Measurements from ENCODE around the gene MSH6.

MSH6 gene

DNA sequence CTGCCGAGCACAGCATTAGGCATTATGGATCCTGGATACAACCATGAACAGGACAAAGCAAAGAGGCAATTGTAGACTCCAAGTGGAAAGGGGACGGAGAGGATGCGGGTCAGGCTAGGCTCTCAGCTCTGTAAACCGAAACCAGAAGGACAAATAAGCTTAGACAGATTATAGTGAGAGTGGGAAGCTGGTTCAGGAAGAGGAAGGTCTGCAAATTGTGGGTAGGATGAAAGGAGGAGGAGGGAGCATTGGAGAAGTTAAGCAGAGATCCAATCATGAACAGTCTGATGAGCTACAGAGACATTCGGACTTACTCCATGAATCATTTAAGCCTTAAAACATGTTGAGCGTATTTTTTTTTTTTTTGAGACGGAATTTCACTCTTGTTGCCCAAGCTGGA, 3.0 kb downstream of the MSH6 start:
- H3K9me3 ChIP-seq (ENCODE audit: insufficient read depth, low read depth, low read length) = no peaks in the 10 kb centered on the region
- H3K36me3 ChIP-seq (ENCODE audit: insufficient read depth, low read depth, low read length) = peaks cover 42% of the 10 kb centered on the region
- H3K27me3 ChIP-seq (ENCODE audit: insufficient read depth, low read length) = no peaks in the 10 kb centered on the region
- H3K9ac ChIP-seq (ENCODE audit: low read depth, low read length) = no peak overlapping the region
- no peak overlapping the region for H3K27ac ChIP-seq (ENCODE audit: low read length)
- peaks cover 9% of the 10 kb centered on the region; the same call in 1 of the 2 replicates for H3K4me1 ChIP-seq (ENCODE audit: insufficient read depth, low read length)
- peak overlapping the region; percentile 73 for H3K4me3 ChIP-seq (ENCODE audit: low read length)

DNA sequence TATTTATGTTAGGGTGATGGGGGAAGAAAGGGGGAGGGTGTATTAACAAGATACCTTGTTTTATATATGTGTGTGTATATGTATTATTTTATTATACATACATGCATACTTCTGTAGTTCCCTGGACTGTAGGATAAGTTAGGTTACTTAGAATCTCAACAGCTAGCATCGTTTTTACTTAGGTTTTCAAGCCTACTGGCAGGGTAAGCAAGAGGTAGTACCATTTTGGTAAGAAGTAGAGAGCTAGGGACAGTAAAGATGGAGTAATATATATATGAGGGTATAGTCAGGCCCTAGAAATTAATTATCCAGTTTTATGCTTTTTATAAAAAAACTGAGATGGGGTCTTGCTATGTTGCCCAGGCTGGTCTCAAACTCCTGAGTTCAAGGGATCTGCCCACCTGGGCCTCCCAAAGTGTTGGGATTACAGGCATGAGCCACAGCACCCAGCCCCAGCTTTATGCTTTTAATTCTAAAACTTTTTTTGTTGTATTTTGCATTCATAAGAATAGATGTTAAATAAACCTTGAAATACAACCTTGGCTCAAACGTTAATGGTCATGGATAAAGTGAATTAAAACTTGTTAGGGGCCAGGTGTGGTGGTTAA, 13.2 kb downstream of the MSH6 start:
- Histone ChIP-seq H3K27ac (ENCODE audit: low read length) (no peak overlapping the region), H3K27me3 (ENCODE audit: insufficient read depth, low read length) (no peaks in the 10 kb centered on the region), H3K4me1 (ENCODE audit: insufficient read depth, low read length) (no peaks in the 10 kb centered on the region), H3K9me3 (ENCODE audit: insufficient read depth, low read depth, low read length) (no peaks in the 10 kb centered on the region), H3K4me3 (ENCODE audit: low read length) (no peak overlapping the region), H3K9ac (ENCODE audit: low read depth, low read length) (no peak overlapping the region), H3K36me3 (ENCODE audit: insufficient read depth, low read depth, low read length) (peaks cover 86% of the 10 kb centered on the region)

DNA sequence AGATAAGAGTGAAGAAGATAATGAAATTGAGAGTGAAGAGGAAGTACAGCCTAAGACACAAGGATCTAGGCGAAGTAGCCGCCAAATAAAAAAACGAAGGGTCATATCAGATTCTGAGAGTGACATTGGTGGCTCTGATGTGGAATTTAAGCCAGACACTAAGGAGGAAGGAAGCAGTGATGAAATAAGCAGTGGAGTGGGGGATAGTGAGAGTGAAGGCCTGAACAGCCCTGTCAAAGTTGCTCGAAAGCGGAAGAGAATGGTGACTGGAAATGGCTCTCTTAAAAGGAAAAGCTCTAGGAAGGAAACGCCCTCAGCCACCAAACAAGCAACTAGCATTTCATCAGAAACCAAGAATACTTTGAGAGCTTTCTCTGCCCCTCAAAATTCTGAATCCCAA, 15.7 kb downstream of the MSH6 start:
- H3K4me3 ChIP-seq (ENCODE audit: low read length) = no peak overlapping the region
- peaks cover 96% of the 10 kb centered on the region for H3K36me3 ChIP-seq (ENCODE audit: insufficient read depth, low read depth, low read length)
- H3K27me3 ChIP-seq (ENCODE audit: insufficient read depth, low read length) = no peaks in the 10 kb centered on the region
- no peaks in the 10 kb centered on the region for H3K4me1 ChIP-seq (ENCODE audit: insufficient read depth, low read length)
- H3K9me3 ChIP-seq (ENCODE audit: insufficient read depth, low read depth, low read length) = no peaks in the 10 kb centered on the region
- H3K27ac ChIP-seq (ENCODE audit: low read length) = no peak overlapping the region
- H3K9ac ChIP-seq (ENCODE audit: low read depth, low read length) = no peak overlapping the region

DNA sequence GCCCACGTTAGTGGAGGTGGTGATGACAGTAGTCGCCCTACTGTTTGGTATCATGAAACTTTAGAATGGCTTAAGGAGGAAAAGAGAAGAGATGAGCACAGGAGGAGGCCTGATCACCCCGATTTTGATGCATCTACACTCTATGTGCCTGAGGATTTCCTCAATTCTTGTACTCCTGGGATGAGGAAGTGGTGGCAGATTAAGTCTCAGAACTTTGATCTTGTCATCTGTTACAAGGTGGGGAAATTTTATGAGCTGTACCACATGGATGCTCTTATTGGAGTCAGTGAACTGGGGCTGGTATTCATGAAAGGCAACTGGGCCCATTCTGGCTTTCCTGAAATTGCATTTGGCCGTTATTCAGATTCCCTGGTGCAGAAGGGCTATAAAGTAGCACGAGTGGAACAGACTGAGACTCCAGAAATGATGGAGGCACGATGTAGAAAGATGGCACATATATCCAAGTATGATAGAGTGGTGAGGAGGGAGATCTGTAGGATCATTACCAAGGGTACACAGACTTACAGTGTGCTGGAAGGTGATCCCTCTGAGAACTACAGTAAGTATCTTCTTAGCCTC, 16.2 kb downstream of the MSH6 start:
- no peaks in the 10 kb centered on the region for H3K4me1 ChIP-seq (ENCODE audit: insufficient read depth, low read length)
- H3K9me3 ChIP-seq (ENCODE audit: insufficient read depth, low read depth, low read length) = no peaks in the 10 kb centered on the region
- H3K27me3 ChIP-seq (ENCODE audit: insufficient read depth, low read length) = no peaks in the 10 kb centered on the region
- no peak overlapping the region for H3K27ac ChIP-seq (ENCODE audit: low read length)
- H3K4me3 ChIP-seq (ENCODE audit: low read length) = no peak overlapping the region
- no peak overlapping the region for H3K9ac ChIP-seq (ENCODE audit: low read depth, low read length)
- H3K36me3 ChIP-seq (ENCODE audit: insufficient read depth, low read depth, low read length) = peaks cover 100% of the 10 kb centered on the region

DNA sequence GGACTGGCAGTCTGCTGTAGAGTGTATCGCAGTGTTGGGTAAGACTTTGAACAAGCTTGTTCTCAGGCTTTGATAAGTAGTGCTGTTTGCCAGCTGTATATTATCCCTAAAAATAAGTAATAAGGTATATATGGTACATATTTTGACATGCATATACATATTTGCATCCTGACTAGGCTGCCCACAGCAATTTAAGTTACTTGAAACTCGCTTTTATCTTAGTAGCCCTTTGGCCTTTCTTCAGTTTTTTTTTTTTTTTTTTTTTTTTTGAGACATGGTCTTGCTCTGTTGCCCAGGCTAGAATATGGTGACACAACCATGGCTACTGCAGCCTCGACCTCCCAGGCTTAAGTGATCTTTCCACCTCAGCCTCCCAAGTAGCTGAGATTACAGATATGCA, 18.2 kb downstream of the MSH6 start:
- Histone ChIP-seq H3K4me3 (ENCODE audit: low read length) (no peak overlapping the region), H3K4me1 (ENCODE audit: insufficient read depth, low read length) (no peaks in the 10 kb centered on the region), H3K27me3 (ENCODE audit: insufficient read depth, low read length) (no peaks in the 10 kb centered on the region), H3K9ac (ENCODE audit: low read depth, low read length) (no peak overlapping the region), H3K27ac (ENCODE audit: low read length) (no peak overlapping the region), H3K9me3 (ENCODE audit: insufficient read depth, low read depth, low read length) (no peaks in the 10 kb centered on the region), H3K36me3 (ENCODE audit: insufficient read depth, low read depth, low read length) (peaks cover 100% of the 10 kb centered on the region)

DNA sequence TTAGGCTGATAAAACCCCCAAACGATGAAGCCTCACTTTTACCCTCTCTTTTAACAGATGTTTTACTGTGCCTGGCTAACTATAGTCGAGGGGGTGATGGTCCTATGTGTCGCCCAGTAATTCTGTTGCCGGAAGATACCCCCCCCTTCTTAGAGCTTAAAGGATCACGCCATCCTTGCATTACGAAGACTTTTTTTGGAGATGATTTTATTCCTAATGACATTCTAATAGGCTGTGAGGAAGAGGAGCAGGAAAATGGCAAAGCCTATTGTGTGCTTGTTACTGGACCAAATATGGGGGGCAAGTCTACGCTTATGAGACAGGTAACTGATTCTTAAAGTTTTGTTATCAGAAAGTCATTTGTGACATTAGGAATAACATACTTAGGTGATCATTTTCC, 20.4 kb downstream of the MSH6 start:
- no peaks in the 10 kb centered on the region for H3K27me3 ChIP-seq (ENCODE audit: insufficient read depth, low read length)
- peaks cover 100% of the 10 kb centered on the region for H3K36me3 ChIP-seq (ENCODE audit: insufficient read depth, low read depth, low read length)
- H3K4me3 ChIP-seq (ENCODE audit: low read length) = no peak overlapping the region
- no peak overlapping the region for H3K27ac ChIP-seq (ENCODE audit: low read length)
- H3K9ac ChIP-seq (ENCODE audit: low read depth, low read length) = no peak overlapping the region
- H3K9me3 ChIP-seq (ENCODE audit: insufficient read depth, low read depth, low read length) = no peaks in the 10 kb centered on the region
- H3K4me1 ChIP-seq (ENCODE audit: insufficient read depth, low read length) = no peaks in the 10 kb centered on the region

DNA sequence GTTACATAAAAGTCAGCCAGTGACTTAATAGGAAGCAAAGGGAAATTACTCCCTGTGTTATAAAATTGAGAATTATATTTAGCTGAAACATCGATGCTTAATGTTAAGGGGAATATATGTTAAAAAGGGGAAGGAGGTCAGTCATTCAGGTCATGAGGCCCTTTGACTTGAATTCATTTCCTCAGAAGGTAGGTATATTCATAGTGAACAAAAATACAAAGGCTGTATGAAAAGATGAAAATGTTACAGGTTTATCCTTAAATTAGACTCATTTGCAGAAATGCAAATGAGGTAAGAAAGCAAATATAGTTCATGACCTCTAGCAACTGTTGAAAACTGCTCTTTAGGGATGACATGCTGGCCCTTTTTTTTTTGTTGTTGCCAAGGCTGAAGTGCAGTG, 20.8 kb downstream of the MSH6 start:
- H3K36me3 ChIP-seq (ENCODE audit: insufficient read depth, low read depth, low read length) = peaks cover 100% of the 10 kb centered on the region
- H3K9me3 ChIP-seq (ENCODE audit: insufficient read depth, low read depth, low read length) = no peaks in the 10 kb centered on the region
- no peak overlapping the region for H3K9ac ChIP-seq (ENCODE audit: low read depth, low read length)
- H3K27me3 ChIP-seq (ENCODE audit: insufficient read depth, low read length) = no peaks in the 10 kb centered on the region
- H3K4me3 ChIP-seq (ENCODE audit: low read length) = no peak overlapping the region
- no peaks in the 10 kb centered on the region for H3K4me1 ChIP-seq (ENCODE audit: insufficient read depth, low read length)
- no peak overlapping the region for H3K27ac ChIP-seq (ENCODE audit: low read length)

DNA sequence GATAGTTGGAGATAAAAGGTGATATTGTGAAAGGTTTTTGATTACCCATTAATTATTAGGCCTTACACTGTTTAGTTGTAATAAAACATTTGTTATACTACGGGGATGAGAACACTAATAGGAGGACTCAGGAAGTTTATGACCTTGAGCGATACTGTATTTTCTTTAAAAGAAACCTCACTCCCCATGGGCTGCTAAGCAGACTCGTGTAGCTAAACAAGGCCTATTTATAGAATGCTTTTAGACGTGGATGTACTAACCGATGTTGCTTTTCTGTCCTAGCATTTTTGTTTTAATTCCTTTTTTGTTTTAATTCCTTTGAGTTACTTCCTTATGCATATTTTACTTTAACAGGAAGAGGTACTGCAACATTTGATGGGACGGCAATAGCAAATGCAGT, 22.9 kb downstream of the MSH6 start:
- H3K4me3 ChIP-seq (ENCODE audit: low read length) = no peak overlapping the region
- no peaks in the 10 kb centered on the region for H3K27me3 ChIP-seq (ENCODE audit: insufficient read depth, low read length)
- H3K36me3 ChIP-seq (ENCODE audit: insufficient read depth, low read depth, low read length) = peaks cover 100% of the 10 kb centered on the region
- no peak overlapping the region for H3K27ac ChIP-seq (ENCODE audit: low read length)
- no peak overlapping the region for H3K9ac ChIP-seq (ENCODE audit: low read depth, low read length)
- no peaks in the 10 kb centered on the region for H3K4me1 ChIP-seq (ENCODE audit: insufficient read depth, low read length)
- H3K9me3 ChIP-seq (ENCODE audit: insufficient read depth, low read depth, low read length) = no peaks in the 10 kb centered on the region

DNA sequence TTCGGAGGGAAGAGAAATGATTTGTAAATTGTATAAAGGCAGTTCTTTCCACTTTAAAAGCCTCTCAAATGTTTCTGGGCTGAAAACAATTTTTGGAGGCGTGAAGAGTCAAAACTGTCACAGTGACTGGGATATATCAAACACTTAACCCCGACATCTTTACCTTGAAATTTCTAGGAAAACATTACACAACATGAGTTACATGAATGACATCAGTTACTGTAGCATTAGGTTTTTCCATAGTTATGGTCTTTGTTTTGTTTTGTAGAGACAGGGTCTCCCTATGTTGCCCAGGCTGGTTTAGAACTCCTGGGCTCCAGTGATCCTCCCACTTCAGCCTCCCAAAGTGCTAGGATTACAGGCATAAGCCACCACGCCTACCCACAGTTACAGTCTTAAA, 25.7 kb downstream of the MSH6 start:
- Histone ChIP-seq H3K4me3 (ENCODE audit: low read length) (no peak overlapping the region), H3K4me1 (ENCODE audit: insufficient read depth, low read length) (no peaks in the 10 kb centered on the region), H3K36me3 (ENCODE audit: insufficient read depth, low read depth, low read length) (peaks cover 94% of the 10 kb centered on the region)

DNA sequence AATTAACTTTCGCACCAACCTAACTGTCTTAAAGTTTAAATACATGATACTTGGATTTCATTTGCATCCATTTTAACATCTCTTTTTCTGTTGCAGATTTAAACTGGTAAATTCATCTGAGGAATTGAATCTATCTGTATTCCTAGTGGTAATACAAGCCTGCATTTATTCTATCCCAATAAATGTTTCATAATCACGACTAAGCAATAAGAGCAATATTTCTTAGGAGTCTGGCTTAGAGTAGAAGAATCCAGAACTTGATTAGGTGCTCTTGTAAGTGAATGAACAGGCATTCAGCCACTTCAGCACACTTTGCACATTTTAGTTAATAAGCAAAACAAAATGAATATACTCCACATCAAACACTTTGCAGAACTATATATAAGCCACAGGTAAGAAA, 27.0 kb downstream of the MSH6 start:
- no peak overlapping the region for H3K4me3 ChIP-seq (ENCODE audit: low read length)
- H3K27me3 ChIP-seq (ENCODE audit: insufficient read depth, low read length) = no peaks in the 10 kb centered on the region
- peaks cover 91% of the 10 kb centered on the region for H3K36me3 ChIP-seq (ENCODE audit: insufficient read depth, low read depth, low read length)
- H3K4me1 ChIP-seq (ENCODE audit: insufficient read depth, low read length) = no peaks in the 10 kb centered on the region
- H3K9me3 ChIP-seq (ENCODE audit: insufficient read depth, low read depth, low read length) = no peaks in the 10 kb centered on the region
- H3K9ac ChIP-seq (ENCODE audit: low read depth, low read length) = no peak overlapping the region
- no peak overlapping the region for H3K27ac ChIP-seq (ENCODE audit: low read length)

More for the DNA sequence above, 25.7 kb downstream of the MSH6 start:
- no peaks in the 10 kb centered on the region for H3K9me3 ChIP-seq (ENCODE audit: insufficient read depth, low read depth, low read length)
- no peak overlapping the region for H3K9ac ChIP-seq (ENCODE audit: low read depth, low read length)
- H3K27ac ChIP-seq (ENCODE audit: low read length) = no peak overlapping the region
- no peaks in the 10 kb centered on the region for H3K27me3 ChIP-seq (ENCODE audit: insufficient read depth, low read length)

DNA sequence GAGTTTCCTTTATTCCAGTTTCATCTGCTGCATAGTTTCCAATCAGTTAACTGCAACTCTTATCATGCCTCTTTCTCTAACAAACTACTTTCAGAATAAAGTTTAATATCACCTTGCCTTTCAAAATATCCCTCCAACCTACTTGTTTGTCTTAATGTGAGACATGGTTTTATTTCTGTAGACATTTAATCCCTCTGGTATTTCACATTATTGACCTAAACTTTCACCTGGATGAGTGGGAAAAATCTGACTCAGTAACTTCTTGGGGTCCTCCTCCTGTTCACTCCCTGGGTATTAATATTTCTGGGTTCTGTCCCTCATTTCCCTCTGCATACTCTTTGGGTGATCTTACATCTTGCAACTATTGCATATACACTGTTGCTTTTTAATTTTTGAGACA, 27.9 kb downstream of the MSH6 start:
- Histone ChIP-seq H3K27me3 (ENCODE audit: insufficient read depth, low read length) (no peaks in the 10 kb centered on the region), H3K36me3 (ENCODE audit: insufficient read depth, low read depth, low read length) (peaks cover 91% of the 10 kb centered on the region), H3K4me1 (ENCODE audit: insufficient read depth, low read length) (no peaks in the 10 kb centered on the region), H3K9me3 (ENCODE audit: insufficient read depth, low read depth, low read length) (no peaks in the 10 kb centered on the region), H3K4me3 (ENCODE audit: low read length) (no peak overlapping the region), H3K9ac (ENCODE audit: low read depth, low read length) (no peak overlapping the region), H3K27ac (ENCODE audit: low read length) (no peak overlapping the region)

DNA sequence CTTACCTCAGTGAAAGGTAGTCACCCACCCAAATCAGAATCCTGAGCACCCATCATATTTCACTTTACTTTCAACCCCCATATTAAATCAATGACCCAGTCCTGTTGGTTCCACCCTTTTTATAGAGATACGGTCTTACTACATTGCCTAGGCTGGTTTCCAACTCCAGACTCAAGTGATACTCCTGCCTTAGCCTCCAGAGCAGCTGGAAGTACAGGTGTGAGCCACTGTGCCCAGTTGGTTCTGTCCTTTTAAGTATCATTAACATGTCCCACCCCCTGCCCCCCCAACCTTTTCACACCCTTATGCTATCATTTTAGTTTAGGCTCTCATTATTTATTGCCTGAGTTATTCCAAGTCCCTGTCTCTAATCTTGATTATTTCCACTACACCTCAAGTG, 28.7 kb downstream of the MSH6 start:
- Histone ChIP-seq H3K4me3 (ENCODE audit: low read length) (no peak overlapping the region), H3K27me3 (ENCODE audit: insufficient read depth, low read length) (no peaks in the 10 kb centered on the region), H3K4me1 (ENCODE audit: insufficient read depth, low read length) (no peaks in the 10 kb centered on the region), H3K27ac (ENCODE audit: low read length) (no peak overlapping the region), H3K36me3 (ENCODE audit: insufficient read depth, low read depth, low read length) (peaks cover 90% of the 10 kb centered on the region), H3K9me3 (ENCODE audit: insufficient read depth, low read depth, low read length) (no peaks in the 10 kb centered on the region), H3K9ac (ENCODE audit: low read depth, low read length) (no peak overlapping the region)
